HAP-1 (cell line): ENCODE measurements around the gene ABCF2.
A peak's percentile ranks its signal among the peaks of the same experiment; 100 is the strongest.

Source experiments
- DNase-seq, 2 experiments: peaks; one replicate each; pipeline ENCODE4 v3.0.0-alpha.2; 2016 to 2020; ENCODE audit warnings: low spot score in 2 of 2
- H3K27me3 ChIP-seq: fragments of 250-450 bp; sonication (Bioruptor Pico); 2 replicates; pipeline ENCODE4 v1.5.1; 2020; ENCODE audit warnings: low read depth, mild to moderate bottlenecking, moderate library complexity
- H3K36me3 ChIP-seq: fragments of 250-450 bp; sonication (Bioruptor Pico); replicated peaks from 2 replicates; pipeline ENCODE4 v1.5.1; 2020; ENCODE audit warnings: mild to moderate bottlenecking
- H3K4me1 ChIP-seq: fragments of 250-450 bp; sonication (Bioruptor Pico); 2 replicates; pipeline ENCODE4 v1.5.1; 2020; ENCODE audit warnings: mild to moderate bottlenecking
- H3K4me3 ChIP-seq: fragments of 250-450 bp; sonication (Bioruptor Pico); 2 replicates; pipeline ENCODE4 v1.5.1; 2020; ENCODE audit warnings: mild to moderate bottlenecking, moderate library complexity
- H3K9me3 ChIP-seq: fragments of 250-450 bp; sonication (Bioruptor Pico); 2 replicates; pipeline ENCODE4 v1.5.1; 2020; ENCODE audit warnings: mild to moderate bottlenecking, moderate library complexity
- in situ Hi-C: fragments of 300-500 bp; cut with MboI; formaldehyde crosslinking; loops from 3 replicates; pipeline ENCODE4 v1.14.3; 2020; ENCODE audit warnings: low sequenced_read_pairs, inconsistent platforms, mixed read lengths

Gene ABCF2

DNA sequence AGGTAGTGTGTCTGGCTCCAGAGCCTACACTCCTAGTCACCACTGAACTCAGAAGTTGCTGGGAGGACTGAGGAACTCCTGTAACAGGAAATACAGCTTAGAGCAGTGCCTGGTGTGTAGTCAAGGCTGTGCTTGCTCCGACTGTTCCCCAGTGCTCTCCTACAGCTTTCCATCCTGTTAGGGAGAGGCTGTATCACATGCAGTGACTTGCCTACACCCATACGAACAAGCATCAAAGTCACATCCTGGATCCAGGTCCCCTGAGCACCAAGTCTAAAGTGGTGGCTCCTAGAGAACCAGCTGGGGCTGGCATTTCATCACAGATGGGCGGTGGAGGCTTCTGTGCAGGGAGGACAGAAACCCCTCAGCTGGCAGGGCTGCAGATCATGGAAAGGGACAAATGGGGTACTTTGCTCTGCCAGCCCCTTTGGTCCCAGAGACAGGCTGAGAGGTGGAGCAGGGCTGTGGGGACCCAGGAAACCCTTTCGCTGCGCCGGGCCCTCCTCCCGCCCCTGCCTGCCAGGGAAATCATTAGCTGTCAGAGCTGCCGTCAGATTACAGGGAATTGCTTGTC, 47.6 kb downstream of the ABCF2 start:
- H3K4me3 ChIP-seq, result no peak overlapping the region
- H3K9me3 ChIP-seq, result no peaks in the 10 kb centered on the region
- H3K36me3 ChIP-seq, result no peaks in the 10 kb centered on the region
- in situ Hi-C loops, result no loop called here
- no peak for DNase-seq
- H3K4me1 ChIP-seq, result no peaks in the 10 kb centered on the region
- H3K27me3 ChIP-seq, result peaks cover 3% of the 10 kb centered on the region; the same call in 1 of the 2 replicates

DNA sequence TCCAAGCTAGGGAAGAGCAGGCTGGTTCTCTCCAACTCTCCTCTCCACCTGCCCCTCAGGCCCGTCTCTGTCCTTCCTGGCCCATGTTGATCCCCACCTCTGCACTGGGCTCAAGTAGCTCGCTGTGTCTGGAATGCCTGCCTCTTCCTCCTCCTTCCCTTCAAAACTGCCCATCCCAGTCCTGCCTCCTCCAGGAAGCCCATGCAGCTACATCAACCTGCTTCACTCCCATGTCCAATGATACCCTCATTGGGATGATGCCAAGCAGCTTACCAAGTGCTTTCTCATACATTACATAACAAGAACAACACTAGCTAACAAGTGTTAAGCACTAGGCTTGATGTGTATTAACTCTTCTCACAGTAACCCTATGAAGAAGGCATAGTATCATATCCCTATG, 48.2 kb downstream of the ABCF2 start:
- H3K9me3 ChIP-seq, result no peaks in the 10 kb centered on the region
- no peak for DNase-seq
- no peaks in the 10 kb centered on the region for H3K36me3 ChIP-seq
- peaks cover 3% of the 10 kb centered on the region; the same call in 1 of the 2 replicates for H3K27me3 ChIP-seq
- H3K4me3 ChIP-seq, result no peak overlapping the region
- no peaks in the 10 kb centered on the region for H3K4me1 ChIP-seq
- in situ Hi-C loops, result no loop called here

DNA sequence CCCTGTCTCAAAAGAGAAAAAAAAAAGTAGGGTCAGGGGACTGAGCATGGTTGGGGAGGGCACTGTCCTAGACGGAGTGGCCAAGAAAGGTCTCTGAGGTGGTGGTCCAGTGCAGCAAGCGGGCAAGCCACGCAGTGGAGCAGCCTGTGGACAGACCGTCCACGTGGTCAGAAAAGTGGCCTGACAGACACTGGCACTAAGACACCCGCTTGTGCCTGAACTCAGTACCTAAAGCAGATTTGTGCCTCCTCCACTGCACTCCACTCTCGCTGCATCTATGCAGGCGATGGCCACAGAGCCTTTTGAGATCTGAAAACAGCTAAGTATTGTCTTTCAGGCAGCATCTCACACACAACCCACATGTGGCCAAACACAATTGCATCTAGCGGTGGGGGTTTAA, 48.8 kb downstream of the ABCF2 start:
- no peaks in the 10 kb centered on the region for H3K36me3 ChIP-seq
- H3K4me1 ChIP-seq, result no peaks in the 10 kb centered on the region
- in situ Hi-C loops, result no loop called here
- no peak overlapping the region for H3K4me3 ChIP-seq
- H3K9me3 ChIP-seq, result no peaks in the 10 kb centered on the region
- H3K27me3 ChIP-seq, result peaks cover 3% of the 10 kb centered on the region; the same call in 1 of the 2 replicates
- no peak for DNase-seq

DNA sequence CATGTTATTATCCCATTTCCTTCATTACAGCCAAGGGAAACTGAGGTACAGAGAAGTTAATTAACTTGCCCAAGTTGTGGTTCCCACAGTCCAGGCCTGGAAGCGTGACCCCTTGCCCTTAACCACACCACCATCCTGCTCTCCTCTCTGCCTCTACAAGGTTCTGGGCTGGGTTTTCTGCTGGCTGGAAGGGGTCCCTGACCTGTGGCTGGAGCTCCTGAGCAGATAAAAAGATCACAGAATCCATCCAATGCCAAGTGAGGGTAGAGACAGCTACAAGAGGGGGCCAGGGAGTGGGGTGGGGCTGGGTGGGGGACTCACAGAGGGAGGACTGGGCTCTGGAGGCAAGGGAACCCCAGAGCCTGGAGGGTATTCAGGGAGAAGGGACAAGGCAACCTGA, 49.7 kb downstream of the ABCF2 start:
- Histone ChIP-seq H3K27me3 (peaks cover 3% of the 10 kb centered on the region; the same call in 1 of the 2 replicates), H3K9me3 (no peaks in the 10 kb centered on the region), H3K4me3 (no peak overlapping the region), H3K36me3 (no peaks in the 10 kb centered on the region), H3K4me1 (no peaks in the 10 kb centered on the region)
- no peak for DNase-seq
- in situ Hi-C loops, result no loop called here

DNA sequence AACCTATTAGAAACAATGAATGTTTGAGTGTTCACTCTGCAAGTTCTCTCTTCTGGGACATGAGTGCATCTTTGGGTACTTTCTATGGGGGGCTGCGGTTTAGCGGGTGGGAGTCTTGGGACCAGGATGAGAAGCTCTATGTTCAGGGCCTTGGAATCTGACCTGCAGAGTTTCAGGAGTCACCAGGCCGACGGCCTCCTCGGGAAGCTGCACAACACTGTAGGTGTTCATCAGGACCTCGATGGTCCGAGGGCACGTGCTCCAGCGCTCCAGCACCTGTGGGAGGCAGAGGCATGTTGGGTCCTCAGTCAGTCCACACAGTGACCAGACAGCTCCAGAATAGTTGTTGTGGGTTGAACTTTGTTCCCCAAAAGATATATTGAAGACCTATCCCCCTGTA, 50.6 kb downstream of the ABCF2 start:
- H3K4me1 ChIP-seq, result no peaks in the 10 kb centered on the region
- DNase-seq, result no peak
- H3K4me3 ChIP-seq, result no peak overlapping the region
- no peaks in the 10 kb centered on the region for H3K9me3 ChIP-seq
- H3K27me3 ChIP-seq, result no peaks in the 10 kb centered on the region; the same call in none of the 2 replicates
- H3K36me3 ChIP-seq, result no peaks in the 10 kb centered on the region
- in situ Hi-C loops, result no loop called here

DNA sequence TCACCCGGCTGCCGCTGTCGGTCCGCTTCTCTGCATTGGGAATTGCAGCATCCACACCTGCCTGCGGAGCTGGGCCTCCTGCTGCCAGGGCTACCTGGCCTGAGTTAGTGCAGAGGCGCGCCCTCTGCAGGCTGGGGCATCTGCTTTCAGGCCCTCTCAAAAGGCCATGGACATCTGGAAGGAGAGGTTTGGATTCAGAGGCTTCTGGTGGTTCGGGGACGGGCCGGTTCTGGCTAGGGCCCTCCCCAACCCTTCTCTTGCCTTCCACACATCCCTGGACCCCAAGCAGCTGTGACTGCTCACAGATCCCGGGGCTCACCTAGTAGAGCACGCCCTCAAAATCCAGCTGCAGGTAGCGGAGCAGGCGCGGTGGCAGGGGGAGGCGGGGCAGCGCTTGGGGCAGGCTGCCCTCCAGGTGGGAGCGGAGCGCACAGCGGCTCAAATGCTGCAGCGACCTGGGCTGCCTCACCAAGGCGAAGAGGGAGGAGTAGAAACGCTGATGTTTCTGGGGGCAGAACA, 51.2 kb downstream of the ABCF2 start:
- no peaks in the 10 kb centered on the region for H3K4me1 ChIP-seq
- in situ Hi-C loops, result no loop called here
- H3K27me3 ChIP-seq, result no peaks in the 10 kb centered on the region; the same call in none of the 2 replicates

DNA sequence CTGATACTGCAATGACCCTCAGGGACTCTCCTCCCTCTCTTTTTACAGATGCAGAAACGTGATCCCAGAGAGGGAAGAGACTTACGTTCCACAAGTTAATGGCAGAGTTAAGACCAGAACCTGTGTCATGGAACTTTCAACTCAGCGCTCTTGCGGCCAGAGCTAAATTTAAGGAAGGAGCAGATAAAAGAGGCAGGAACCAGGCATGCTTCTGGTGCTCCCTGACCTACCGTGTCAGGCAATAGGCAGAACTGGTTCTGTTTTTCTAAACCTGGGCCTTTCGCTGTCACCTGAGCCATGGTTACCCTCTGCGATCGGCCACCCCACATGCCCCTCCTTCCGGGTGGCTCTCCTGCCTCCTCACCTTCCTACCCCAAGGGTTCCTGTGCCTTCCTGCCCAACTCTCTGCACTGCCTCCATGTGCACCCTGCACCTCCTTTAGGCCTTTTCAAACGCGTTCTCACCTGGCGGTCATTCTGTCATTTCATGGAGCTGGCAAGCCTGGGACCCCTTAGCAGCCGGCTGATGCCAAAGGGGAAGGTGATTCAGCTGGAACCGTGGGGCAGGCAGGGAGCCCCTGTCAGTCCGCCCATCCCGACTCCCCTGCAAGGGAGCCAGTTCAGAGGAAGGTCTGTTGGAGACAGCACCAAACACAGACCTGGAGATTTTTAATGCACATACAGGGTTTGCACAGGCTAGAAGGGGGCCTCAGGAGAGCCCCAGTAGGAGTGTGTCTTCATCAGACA, 51.8 kb downstream of the ABCF2 start:
- Histone ChIP-seq H3K9me3 (no peaks in the 10 kb centered on the region), H3K36me3 (no peaks in the 10 kb centered on the region), H3K27me3 (peaks cover 4% of the 10 kb centered on the region), H3K4me1 (no peaks in the 10 kb centered on the region), H3K4me3 (no peak overlapping the region)
- DNase-seq, result no peak
- in situ Hi-C loops, result no loop called here

More for the DNA sequence above, 51.2 kb downstream of the ABCF2 start:
- no peaks in the 10 kb centered on the region for H3K36me3 ChIP-seq
- no peak overlapping the region for H3K4me3 ChIP-seq
- DNase-seq, result no peak
- H3K9me3 ChIP-seq, result no peaks in the 10 kb centered on the region

DNA sequence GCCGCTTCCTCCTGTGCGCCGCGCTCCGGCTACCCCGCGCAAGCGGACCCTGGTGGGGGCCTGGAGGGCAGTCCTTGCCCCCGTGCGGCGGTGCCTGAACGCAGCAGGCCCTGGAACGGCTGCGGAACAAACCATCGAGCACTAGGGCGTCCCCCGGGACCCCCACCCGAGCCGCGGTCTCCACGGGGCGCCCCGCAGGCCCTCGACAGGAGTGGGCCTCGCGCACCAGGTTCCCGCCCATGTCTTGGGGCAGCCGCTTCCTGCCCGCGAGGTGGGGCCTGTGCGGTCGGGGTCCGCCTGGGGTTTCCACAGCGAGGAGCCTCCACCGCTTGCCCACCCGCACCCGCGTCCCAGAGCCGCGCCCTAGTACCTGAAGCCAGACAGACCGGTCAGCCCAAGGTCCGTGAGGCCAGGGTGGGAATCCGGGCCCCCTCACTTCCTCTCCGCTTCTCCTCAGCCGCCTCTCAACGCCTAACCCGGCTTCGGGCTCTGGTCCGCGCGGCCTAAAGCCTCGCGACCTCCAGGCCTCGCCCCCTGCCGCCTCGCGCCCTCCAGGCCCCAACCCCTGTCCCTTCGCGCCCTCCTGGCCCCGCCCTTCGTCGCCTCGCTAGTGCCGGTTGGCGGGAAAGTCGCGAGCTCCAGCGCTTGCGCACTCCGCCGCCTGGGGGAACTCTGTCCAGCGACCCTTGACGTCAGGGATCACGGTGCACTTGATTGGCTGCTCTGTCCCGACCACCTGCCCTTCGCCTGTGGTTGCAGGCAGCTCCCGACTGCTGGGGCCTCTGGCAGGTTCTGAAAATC, 52.6 kb downstream of the ABCF2 start:
- H3K27me3 ChIP-seq, result peaks cover 8% of the 10 kb centered on the region

DNA sequence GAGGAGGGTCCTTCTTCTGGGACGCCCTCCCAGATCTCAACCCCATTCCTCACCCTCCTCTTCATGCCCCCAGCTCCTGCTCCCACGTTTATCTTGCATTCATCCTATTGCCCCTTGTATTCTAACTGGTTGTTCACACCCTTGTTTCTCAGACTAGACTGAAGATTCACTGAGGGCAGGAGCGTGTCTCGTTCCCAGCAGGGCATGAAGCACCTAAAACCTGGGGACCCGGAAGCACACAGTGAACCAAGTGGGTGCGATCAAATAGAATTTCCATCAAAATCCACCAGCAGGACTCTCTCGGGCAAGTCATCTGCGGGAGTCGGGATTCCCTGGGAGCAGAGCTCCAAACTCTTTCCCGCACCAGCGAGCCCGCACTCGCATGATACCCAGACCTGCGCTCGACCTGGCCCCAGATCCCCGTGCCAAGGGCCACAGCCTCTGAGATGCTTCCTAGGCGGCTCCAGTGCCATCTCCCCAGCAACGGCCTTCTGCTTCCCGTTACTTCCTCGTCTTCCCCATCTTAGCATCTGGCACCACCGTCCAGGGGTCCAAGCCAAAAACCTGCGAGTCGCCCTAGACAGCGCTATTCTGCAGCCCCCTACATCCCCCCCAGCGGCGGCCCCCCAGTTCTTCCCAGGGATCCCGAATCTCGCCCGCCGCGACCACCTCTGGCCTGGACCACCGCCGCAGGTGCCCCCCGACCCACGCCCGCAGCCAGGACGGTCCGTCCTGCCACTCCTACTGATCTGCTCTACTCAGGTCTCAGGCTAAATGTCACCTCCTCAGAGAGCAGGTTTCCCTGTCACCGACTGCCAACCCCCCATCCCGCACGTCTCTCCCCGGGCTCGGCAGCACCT, 53.4 kb downstream of the ABCF2 start:
- in situ Hi-C loops, result no loop called here
- H3K27me3 ChIP-seq, result peaks cover 12% of the 10 kb centered on the region

More for the DNA sequence above, 52.6 kb downstream of the ABCF2 start:
- DNase-seq, result no peak
- Histone ChIP-seq H3K36me3 (no peaks in the 10 kb centered on the region), H3K4me1 (no peaks in the 10 kb centered on the region), H3K9me3 (no peaks in the 10 kb centered on the region), H3K4me3 (no peak overlapping the region)
- in situ Hi-C loops, result no loop called here

DNA sequence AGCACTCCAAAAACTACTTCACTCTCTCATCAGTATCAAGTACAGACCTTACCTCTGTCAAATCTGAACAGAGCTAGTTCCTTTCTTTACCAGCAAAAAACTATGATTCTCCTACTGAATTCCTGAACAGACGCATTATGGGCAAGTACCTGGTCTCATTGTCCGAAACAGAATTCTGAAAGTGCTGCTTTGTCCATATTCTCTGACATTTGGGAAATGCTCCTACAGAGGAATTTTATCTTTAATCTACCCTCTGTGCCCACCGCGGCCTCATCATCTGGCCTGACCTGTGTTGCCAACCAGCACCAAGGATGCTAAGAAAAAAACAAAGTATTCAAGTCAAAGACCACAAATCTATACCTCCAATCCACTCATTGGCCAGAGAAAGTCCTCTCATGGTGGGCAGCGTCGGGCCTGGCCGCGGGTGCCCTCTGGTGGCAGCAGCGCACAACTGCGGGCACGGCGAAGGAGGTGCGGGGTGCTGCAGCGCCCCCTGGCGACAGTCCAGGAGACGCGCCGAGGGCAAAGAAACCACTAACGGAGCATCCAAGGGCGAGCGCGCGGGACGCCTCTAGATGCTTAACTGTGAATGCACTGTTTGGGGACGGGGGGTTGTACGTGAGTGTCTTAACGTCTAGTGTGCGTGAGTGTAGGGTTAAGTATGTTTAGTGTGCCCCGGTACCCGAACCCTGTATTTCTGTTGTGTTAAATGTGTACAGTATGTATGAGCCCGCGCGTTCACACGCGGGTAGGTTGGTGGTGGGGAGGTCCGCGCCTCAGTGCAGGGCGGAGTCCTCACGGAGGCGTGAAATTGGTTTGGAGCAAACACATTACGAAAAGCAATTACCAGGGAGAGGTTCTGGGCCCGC, 54.5 kb downstream of the ABCF2 start:
- DNase-seq, result peak; percentile 61 to 83
- no peaks in the 10 kb centered on the region for H3K36me3 ChIP-seq
- no peaks in the 10 kb centered on the region for H3K9me3 ChIP-seq
- H3K4me1 ChIP-seq, result no peaks in the 10 kb centered on the region
- in situ Hi-C loops, result no loop called here
- H3K27me3 ChIP-seq, result peaks cover 20% of the 10 kb centered on the region
- H3K4me3 ChIP-seq, result no peak overlapping the region

More for the DNA sequence above, 53.4 kb downstream of the ABCF2 start:
- H3K9me3 ChIP-seq, result no peaks in the 10 kb centered on the region
- H3K4me3 ChIP-seq, result no peak overlapping the region
- no peak for DNase-seq
- H3K36me3 ChIP-seq, result no peaks in the 10 kb centered on the region
- no peaks in the 10 kb centered on the region for H3K4me1 ChIP-seq

DNA sequence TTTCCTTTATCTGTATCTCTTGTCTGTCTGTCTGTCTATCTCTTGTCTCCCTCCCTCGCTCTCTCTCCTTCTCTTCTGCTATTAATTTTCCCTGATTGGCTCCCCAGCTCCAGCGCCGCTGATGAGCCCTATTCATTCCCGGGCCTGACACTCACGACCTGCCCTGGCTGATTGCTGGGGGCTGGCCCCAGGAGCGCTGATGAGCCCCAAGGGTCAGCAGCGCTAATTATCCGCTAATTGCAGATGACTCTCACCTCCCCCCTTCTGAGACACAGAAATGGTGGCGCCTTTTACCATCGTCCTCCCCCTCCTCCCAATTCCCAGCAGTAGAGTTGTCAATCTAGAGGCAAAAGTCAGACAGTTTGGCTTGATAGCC, 58.2 kb downstream of the ABCF2 start:
- Histone ChIP-seq H3K4me3 (no peak overlapping the region), H3K36me3 (no peaks in the 10 kb centered on the region), H3K4me1 (no peaks in the 10 kb centered on the region), H3K27me3 (peaks cover 40% of the 10 kb centered on the region), H3K9me3 (no peaks in the 10 kb centered on the region)
- in situ Hi-C loops, result no loop called here
- DNase-seq, result no peak

DNA sequence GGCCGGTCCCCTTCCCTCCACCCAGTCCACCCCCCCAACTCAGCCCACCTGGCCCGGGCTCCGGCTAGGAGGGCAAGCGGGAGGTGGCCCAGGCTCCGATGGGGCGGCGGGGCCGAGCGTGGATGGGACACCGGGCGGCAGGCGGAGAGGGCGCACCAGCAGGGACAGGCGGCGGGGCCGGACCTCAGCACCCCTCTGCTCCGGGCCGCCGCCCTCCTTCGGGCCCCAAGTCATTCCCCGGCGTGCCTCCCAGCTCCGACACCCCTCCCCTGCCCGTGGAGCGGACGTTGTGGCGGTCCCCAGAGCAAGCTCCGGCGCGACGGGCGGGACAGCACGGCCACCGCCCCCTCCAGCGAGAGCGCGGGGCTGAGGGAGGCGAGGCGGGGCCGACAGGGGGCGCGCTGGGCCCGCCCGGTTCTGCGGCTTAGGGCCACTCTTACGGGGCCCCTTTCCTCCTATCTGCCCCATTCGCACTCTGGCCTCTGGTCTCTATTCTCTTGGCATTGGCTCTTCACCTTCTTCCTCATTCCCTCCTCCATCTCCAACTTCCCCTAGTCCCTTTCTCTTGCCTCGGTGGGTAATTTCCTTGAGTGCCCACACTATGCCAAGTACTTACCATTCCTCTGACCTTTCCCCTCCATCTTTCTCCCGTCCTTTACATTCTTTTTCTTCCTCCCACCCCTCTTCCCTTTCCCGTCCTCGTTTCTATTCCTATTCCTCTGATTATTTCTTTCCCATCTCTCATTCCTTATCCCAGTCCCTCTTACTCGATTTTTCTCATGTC, 58.8 kb downstream of the ABCF2 start:
- in situ Hi-C loops, result no loop called here
- H3K9me3 ChIP-seq, result no peaks in the 10 kb centered on the region
- no peaks in the 10 kb centered on the region for H3K4me1 ChIP-seq
- no peaks in the 10 kb centered on the region for H3K36me3 ChIP-seq
- peaks cover 40% of the 10 kb centered on the region for H3K27me3 ChIP-seq
- DNase-seq, result peak; percentile 29 to 74
- peak overlapping the region; percentile 41 for H3K4me3 ChIP-seq
